GM12878 (cell line): ENCODE data around the gene SENP6.

Experiments used
- BCLAF1 ChIP-seq: fragments of 450-650 bp; IDR thresholded peaks from 2 replicates; pipeline ENCODE4 v1.6.1; 2017; ENCODE audit warnings: antibody characterized with exemption, mild to moderate bottlenecking, moderate library complexity
- NFYB ChIP-seq: IDR thresholded peaks from 2 replicates; pipeline ENCODE4 v1.6.1; 2011; ENCODE audit warnings: low read depth, mild to moderate bottlenecking, low read length, improper control_type of control experiment, moderate library complexity; ENCODE audit not compliant: insufficient read depth
- TAF1 ChIP-seq: IDR thresholded peaks from 2 replicates; pipeline ENCODE4 v1.6.1; 2011; ENCODE audit warnings: mild to moderate bottlenecking, low read depth, low read length, borderline replicate concordance
- TCF7 ChIP-seq: IDR thresholded peaks from 2 replicates; pipeline ENCODE4 v1.6.1; 2014; ENCODE audit warnings: antibody characterized with exemption, borderline replicate concordance
- ZBTB33 ChIP-seq: fragments of 450-650 bp; IDR thresholded peaks from 2 replicates; pipeline ENCODE4 v1.6.1; 2017; ENCODE audit warnings: mild to moderate bottlenecking

DNA sequence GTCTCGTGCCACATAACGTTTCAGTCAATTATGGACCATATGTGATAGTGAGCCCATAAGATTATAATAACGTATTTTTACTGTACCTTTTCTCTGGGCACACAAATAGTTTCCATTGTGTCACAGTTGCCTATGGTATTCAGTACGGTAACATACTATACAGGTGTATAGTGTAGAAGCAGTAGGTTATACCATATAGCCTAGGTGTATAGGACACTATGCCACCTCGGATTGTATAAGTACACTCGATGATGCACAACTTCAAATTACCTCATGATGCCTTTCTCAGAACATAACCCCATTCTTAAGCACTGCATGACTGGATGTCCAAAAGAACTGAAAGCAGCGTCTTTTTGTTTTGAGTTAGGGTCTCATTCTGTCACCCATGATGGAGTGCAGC is 87.9 kb downstream of the SENP6 start:
- no peak for TF ChIP-seq BCLAF1
- no peak for TF ChIP-seq TAF1
- TF ChIP-seq ZBTB33, result no peak
- no peak for TF ChIP-seq TCF7
- TF ChIP-seq NFYB, result no peak
